ENCODE data around the gene ARHGAP42. TPM values are rescaled to one million over a fixed set of nuclear protein-coding genes. Genes with fewer than 3 reads are reported as not detected.

The ARHGAP42 gene
- total RNA-seq, 1 experiment from 2014 or later = 8.0 TPM

- CTCF ChIA-PET = no interaction called here
- Histone ChIP-seq H3K36me3 (ENCODE audit: insufficient read depth, low read length, poor library complexity, severe bottlenecking) (no peaks in the 10 kb centered on the region), H3K4me3 (ENCODE audit: low read depth, low read length, poor library complexity, severe bottlenecking) (no peak overlapping the region), H3K9me3 (ENCODE audit: low read depth, low read length, poor library complexity, severe bottlenecking) (no peaks in the 10 kb centered on the region), H3K4me1 (ENCODE audit: insufficient read depth, low read length, poor library complexity, severe bottlenecking) (peaks cover 5% of the 10 kb centered on the region), H3K27ac (ENCODE audit: low read depth, low read length, poor library complexity, severe bottlenecking) (no peak overlapping the region), H3K27me3 (replicated peaks; ENCODE audit: insufficient read depth, low read depth, low read length, poor library complexity) (no peaks in the 10 kb centered on the region)
- no TSS peak for BruUV-seq (replicated peaks)
- DNase-seq (ENCODE audit: low spot score) = no peak
- POLR2A ChIA-PET (ENCODE audit: low non-redundant PET) = no interaction called here
- intact Hi-C loops (cut with micrococcal nuclease; ENCODE audit: unreplicated experiment) = no loop called here
- no peak for TF ChIP-seq EZH2 (IDR thresholded peaks at IDR 0.05; ENCODE audit: borderline replicate concordance, low read depth, low read length, poor library complexity, severe bottlenecking)
- no peak for TF ChIP-seq CTCF (conservative IDR thresholded peaks at IDR 0.05; ENCODE audit: low read depth, low read length)
These were observed 150.2 kb downstream of the ARHGAP42 start for GRCh38 chr11:100837311-100837710.

- CTCF ChIA-PET = no interaction called here
- TF ChIP-seq EZH2 (IDR thresholded peaks at IDR 0.05; ENCODE audit: borderline replicate concordance, low read depth, low read length, poor library complexity, severe bottlenecking) = no peak
- no peak for TF ChIP-seq CTCF (conservative IDR thresholded peaks at IDR 0.05; ENCODE audit: low read depth, low read length)
- intact Hi-C loops (cut with micrococcal nuclease; ENCODE audit: unreplicated experiment) = no loop called here
- no peaks in the 10 kb centered on the region for H3K4me1 ChIP-seq (ENCODE audit: insufficient read depth, low read length, poor library complexity, severe bottlenecking)
- H3K9me3 ChIP-seq (ENCODE audit: low read depth, low read length, poor library complexity, severe bottlenecking) = no peaks in the 10 kb centered on the region
- H3K4me3 ChIP-seq (ENCODE audit: low read depth, low read length, poor library complexity, severe bottlenecking) = no peak overlapping the region
- DNase-seq (ENCODE audit: low spot score) = no peak
- no TSS peak for BruUV-seq (replicated peaks)
- POLR2A ChIA-PET (ENCODE audit: low non-redundant PET) = no interaction called here
- no peaks in the 10 kb centered on the region for H3K36me3 ChIP-seq (ENCODE audit: insufficient read depth, low read length, poor library complexity, severe bottlenecking)
- H3K27me3 ChIP-seq (replicated peaks; ENCODE audit: insufficient read depth, low read depth, low read length, poor library complexity) = no peaks in the 10 kb centered on the region
- H3K27ac ChIP-seq (ENCODE audit: low read depth, low read length, poor library complexity, severe bottlenecking) = no peak overlapping the region
These were observed 154.8 kb downstream of the ARHGAP42 start for GRCh38 chr11:100841711-100842407.

GRCh38 chr11:100847696-100848216 lies 160.7 kb downstream of the ARHGAP42 start:
- DNase-seq (ENCODE audit: low spot score) = no peak
- intact Hi-C loops (cut with micrococcal nuclease; ENCODE audit: unreplicated experiment) = no loop called here
- Histone ChIP-seq H3K4me3 (ENCODE audit: low read depth, low read length, poor library complexity, severe bottlenecking) (no peak overlapping the region), H3K27me3 (replicated peaks; ENCODE audit: insufficient read depth, low read depth, low read length, poor library complexity) (no peaks in the 10 kb centered on the region), H3K36me3 (ENCODE audit: insufficient read depth, low read length, poor library complexity, severe bottlenecking) (no peaks in the 10 kb centered on the region), H3K9me3 (ENCODE audit: low read depth, low read length, poor library complexity, severe bottlenecking) (no peaks in the 10 kb centered on the region), H3K4me1 (ENCODE audit: insufficient read depth, low read length, poor library complexity, severe bottlenecking) (peaks cover 7% of the 10 kb centered on the region), H3K27ac (ENCODE audit: low read depth, low read length, poor library complexity, severe bottlenecking) (no peak overlapping the region)
- TF ChIP-seq CTCF (conservative IDR thresholded peaks at IDR 0.05; ENCODE audit: low read depth, low read length) = no peak
- no peak for TF ChIP-seq EZH2 (IDR thresholded peaks at IDR 0.05; ENCODE audit: borderline replicate concordance, low read depth, low read length, poor library complexity, severe bottlenecking)
- ChIA-PET CTCF (no interaction called here), POLR2A (ENCODE audit: low non-redundant PET) (no interaction called here)
- BruUV-seq (replicated peaks) = no TSS peak

Measured in A673 (cell line).